Thyroid gland (tissue), 4 donors: ENCODE results near the gene PRKCH. TPM values are rescaled to one million over a fixed set of nuclear protein-coding genes. Genes with fewer than 3 reads are reported as not detected.

Experiments
- DNase-seq, 2 donors: peaks; one replicate each; pipeline ENCODE4 v3.0.0-alpha.2; 2019
- H3K27ac ChIP-seq, 3 donors: fragments of 200-600 bp; sonication (generic); 1 replicate in 2 of 3; 2 replicates in 1 of 3; pipeline ENCODE4 v1.5.1; 2016 to 2019; ENCODE audit warnings: mild to moderate bottlenecking in 1 of 3, moderate library complexity in 1 of 3
- H3K27me3 ChIP-seq: fragments of 200-600 bp; sonication (generic); one replicate; pipeline ENCODE4 v1.5.1; 2019
- H3K36me3 ChIP-seq, 2 donors: fragments of 200-600 bp; sonication (generic); one replicate each; pipeline ENCODE4 v1.5.1; 2016 to 2019
- H3K4me1 ChIP-seq, 2 donors: fragments of 200-600 bp; sonication (generic); one replicate each; pipeline ENCODE4 v1.5.1; 2017 to 2019
- H3K4me3 ChIP-seq, 3 donors: fragments of 200-600 bp; sonication (generic); replicated peaks in 1 of 3; 1 replicate in 2 of 3; 2 replicates in 1 of 3; pipeline ENCODE4 v1.5.1; 2016; ENCODE audit warnings: mild to moderate bottlenecking in 1 of 3
- H3K9me3 ChIP-seq: fragments of 200-600 bp; sonication (generic); one replicate; pipeline ENCODE4 v1.5.1; 2017
- POLR2A ChIP-seq, 2 donors: fragments of 450-650 bp; IDR thresholded peaks; one replicate each; pipeline ENCODE4 v1.6.1; 2017; ENCODE audit warnings: antibody characterized with exemption in 2 of 2, mild to moderate bottlenecking in 2 of 2, moderate library complexity in 1 of 2
- WGBS, 2 donors: methylation state at CpG; one replicate each; pipeline ENCODE4 v1.1.5; 2017; 5-methylcytosine and 5-hydroxymethylcytosine counted together
- intact Hi-C: fragments of 100-400 bp; cut with DNase I; formaldehyde crosslinking; loops from one replicate; pipeline ENCODE4 v1.15.1; 2023
- total RNA-seq, 4 donors: library from RNA; depleted of rRNA; stranded (reverse); fragments of >200 nt; gene quantifications; one replicate each; pipeline ENCODE4 v1.2.3, GENCODE V29; 2016
- TF ChIP-seq, protein P1 (sequence below), 6 experiments: fragments of 200-600 bp in 3 of 6; fragments of 450-650 bp in 3 of 6; sonication (generic) in 3 of 6; IDR thresholded peaks; one replicate each; pipeline ENCODE4 v1.5.1; 2016 to 2019; ENCODE audit warnings: antibody characterized with exemption in 6 of 6, mild to moderate bottlenecking in 2 of 6, inconsistent platforms in 1 of 6, moderate library complexity in 1 of 6

Gene PRKCH
- total RNA-seq, 4 donors from 2014 or later: 34.0 to 68.7 (median 49.8) TPM

GRCh38 chr14:61532123-61532505 lies 210.7 kb downstream of the PRKCH start:
- peaks cover 15 to 52% of the 10 kb centered on the region in 2 donors for H3K4me1 ChIP-seq
- no peaks in the 10 kb centered on the region for H3K36me3 ChIP-seq
- intact Hi-C loops: no loop called here
- peak overlapping the region in 1 of 3 donors; percentile 28 for H3K27ac ChIP-seq
- DNase-seq: no peak
- H3K9me3 ChIP-seq: no peaks in the 10 kb centered on the region
- no peaks in the 10 kb centered on the region for H3K27me3 ChIP-seq
- TF ChIP-seq, protein P1, sequence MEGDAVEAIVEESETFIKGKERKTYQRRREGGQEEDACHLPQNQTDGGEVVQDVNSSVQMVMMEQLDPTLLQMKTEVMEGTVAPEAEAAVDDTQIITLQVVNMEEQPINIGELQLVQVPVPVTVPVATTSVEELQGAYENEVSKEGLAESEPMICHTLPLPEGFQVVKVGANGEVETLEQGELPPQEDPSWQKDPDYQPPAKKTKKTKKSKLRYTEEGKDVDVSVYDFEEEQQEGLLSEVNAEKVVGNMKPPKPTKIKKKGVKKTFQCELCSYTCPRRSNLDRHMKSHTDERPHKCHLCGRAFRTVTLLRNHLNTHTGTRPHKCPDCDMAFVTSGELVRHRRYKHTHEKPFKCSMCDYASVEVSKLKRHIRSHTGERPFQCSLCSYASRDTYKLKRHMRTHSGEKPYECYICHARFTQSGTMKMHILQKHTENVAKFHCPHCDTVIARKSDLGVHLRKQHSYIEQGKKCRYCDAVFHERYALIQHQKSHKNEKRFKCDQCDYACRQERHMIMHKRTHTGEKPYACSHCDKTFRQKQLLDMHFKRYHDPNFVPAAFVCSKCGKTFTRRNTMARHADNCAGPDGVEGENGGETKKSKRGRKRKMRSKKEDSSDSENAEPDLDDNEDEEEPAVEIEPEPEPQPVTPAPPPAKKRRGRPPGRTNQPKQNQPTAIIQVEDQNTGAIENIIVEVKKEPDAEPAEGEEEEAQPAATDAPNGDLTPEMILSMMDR (IDR thresholded peaks at IDR 0.05): no peak
- no peak for TF ChIP-seq POLR2A (IDR thresholded peaks at IDR 0.05)
- H3K4me3 ChIP-seq: no peak overlapping the region

- TF ChIP-seq, protein P1 (IDR thresholded peaks at IDR 0.05): no peak
- no peak for TF ChIP-seq POLR2A (IDR thresholded peaks at IDR 0.05)
- H3K27me3 ChIP-seq: no peaks in the 10 kb centered on the region
- no peak overlapping the region for H3K4me3 ChIP-seq
- no peaks in the 10 kb centered on the region for H3K36me3 ChIP-seq
- peaks cover 13 to 52% of the 10 kb centered on the region in 2 donors for H3K4me1 ChIP-seq
- DNase-seq: no peak
- no peak overlapping the region for H3K27ac ChIP-seq
- intact Hi-C loops: no loop called here
- 78 to 79% methylated on average over 6 of the region's 6 CpGs for WGBS, 2 donors
- no peaks in the 10 kb centered on the region for H3K9me3 ChIP-seq
Observed at GRCh38 chr14:61532763-61533162, 211.4 kb downstream of the PRKCH start.

- H3K36me3 ChIP-seq: no peaks in the 10 kb centered on the region
- H3K4me3 ChIP-seq: no peak overlapping the region
- H3K27me3 ChIP-seq: no peaks in the 10 kb centered on the region
- peaks cover 22 to 60% of the 10 kb centered on the region in 2 donors for H3K4me1 ChIP-seq
- 74 to 84% methylated on average over 4 of the region's 4 CpGs for WGBS, 2 donors
- H3K9me3 ChIP-seq: no peaks in the 10 kb centered on the region
- no peak for DNase-seq
- TF ChIP-seq, protein P1 (IDR thresholded peaks at IDR 0.05): no peak
- no peak for TF ChIP-seq POLR2A (IDR thresholded peaks at IDR 0.05)
- no peak overlapping the region for H3K27ac ChIP-seq
- intact Hi-C loops: no loop called here
Observed at GRCh38 chr14:61533513-61534255, 212.3 kb downstream of the PRKCH start.

GRCh38 chr14:61535032-61535431 lies 213.7 kb downstream of the PRKCH start:
- Histone ChIP-seq H3K27me3 (no peaks in the 10 kb centered on the region), H3K9me3 (no peaks in the 10 kb centered on the region), H3K36me3 (no peaks in the 10 kb centered on the region), H3K4me1 (peaks cover 32 to 71% of the 10 kb centered on the region in 2 donors), H3K4me3 (no peak overlapping the region), H3K27ac (peak overlapping the region in 1 of 3 donors; percentile 93)
- 87 to 89% methylated on average over 1 of the region's 1 CpG for WGBS, 2 donors
- intact Hi-C loops: no loop called here
- no peak for DNase-seq
- TF ChIP-seq, protein P1 (IDR thresholded peaks at IDR 0.05): no peak
- no peak for TF ChIP-seq POLR2A (IDR thresholded peaks at IDR 0.05)

DNA sequence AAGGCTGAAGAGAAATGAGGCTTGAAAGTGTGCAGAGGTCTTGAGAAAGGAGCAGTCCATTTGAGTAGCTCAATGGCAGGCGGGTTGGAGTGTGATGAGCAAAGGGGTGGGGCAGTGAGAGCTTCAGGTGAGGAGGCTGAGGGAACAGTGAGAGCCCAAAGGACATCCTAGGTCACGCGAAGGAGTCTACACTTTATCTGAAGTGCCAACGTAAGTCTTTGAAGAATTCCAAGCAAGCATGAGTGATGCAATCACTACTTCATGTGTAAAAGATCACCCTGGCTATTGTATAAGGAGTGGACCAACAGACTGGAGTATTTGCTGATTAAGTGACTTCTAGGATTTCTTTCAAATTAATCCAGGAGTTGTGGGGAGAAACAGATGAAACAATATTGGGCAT lies 214.1 kb downstream of the PRKCH start:
- peak overlapping the region in 1 of 3 donors; percentile 93 for H3K27ac ChIP-seq
- H3K27me3 ChIP-seq: no peaks in the 10 kb centered on the region
- H3K4me3 ChIP-seq: no peak overlapping the region
- peaks cover 31 to 68% of the 10 kb centered on the region in 2 donors for H3K4me1 ChIP-seq
- 83 to 91% methylated on average over 4 of the region's 4 CpGs for WGBS, 2 donors
- H3K9me3 ChIP-seq: no peaks in the 10 kb centered on the region
- no peak for TF ChIP-seq POLR2A (IDR thresholded peaks at IDR 0.05)
- no peak for DNase-seq
- intact Hi-C loops: no loop called here
- no peaks in the 10 kb centered on the region for H3K36me3 ChIP-seq
